GM12801 (cell line): ENCODE measurements around the gene ZXDB.

Experiments
- CTCF ChIP-seq: IDR thresholded peaks from one replicate; pipeline ENCODE4 v1.5.1; 2011; ENCODE audit warnings: control low read depth; ENCODE audit not compliant: insufficient read length; ENCODE audit errors: extremely low read depth

The ZXDB gene

GRCh38 chrX:57595381-57595811 lies 3.6 kb downstream of the ZXDB start:
- TF ChIP-seq CTCF = no peak

- no peak for TF ChIP-seq CTCF
Measured at GRCh38 chrX:57596109-57596508, 4.3 kb downstream of the ZXDB start.

GRCh38 chrX:57596516-57596915 lies 4.7 kb downstream of the ZXDB start:
- TF ChIP-seq CTCF = no peak

GRCh38 chrX:57607295-57608187 lies 15.7 kb downstream of the ZXDB start:
- TF ChIP-seq CTCF = no peak

- TF ChIP-seq CTCF = no peak
Measured at GRCh38 chrX:57640674-57641016, 48.8 kb downstream of the ZXDB start.

- TF ChIP-seq CTCF = no peak
Measured at GRCh38 chrX:57641338-57641737, 49.5 kb downstream of the ZXDB start.

- TF ChIP-seq CTCF = no peak
Measured at GRCh38 chrX:57643698-57644097, 51.9 kb downstream of the ZXDB start.
